ENCODE measurements around the gene DOCK8. TPM values are rescaled to one million over a fixed set of nuclear protein-coding genes. Genes with fewer than 3 reads are reported as not detected.

Gene DOCK8
- total RNA-seq, 1 donor, result under 0.01 TPM

DNA sequence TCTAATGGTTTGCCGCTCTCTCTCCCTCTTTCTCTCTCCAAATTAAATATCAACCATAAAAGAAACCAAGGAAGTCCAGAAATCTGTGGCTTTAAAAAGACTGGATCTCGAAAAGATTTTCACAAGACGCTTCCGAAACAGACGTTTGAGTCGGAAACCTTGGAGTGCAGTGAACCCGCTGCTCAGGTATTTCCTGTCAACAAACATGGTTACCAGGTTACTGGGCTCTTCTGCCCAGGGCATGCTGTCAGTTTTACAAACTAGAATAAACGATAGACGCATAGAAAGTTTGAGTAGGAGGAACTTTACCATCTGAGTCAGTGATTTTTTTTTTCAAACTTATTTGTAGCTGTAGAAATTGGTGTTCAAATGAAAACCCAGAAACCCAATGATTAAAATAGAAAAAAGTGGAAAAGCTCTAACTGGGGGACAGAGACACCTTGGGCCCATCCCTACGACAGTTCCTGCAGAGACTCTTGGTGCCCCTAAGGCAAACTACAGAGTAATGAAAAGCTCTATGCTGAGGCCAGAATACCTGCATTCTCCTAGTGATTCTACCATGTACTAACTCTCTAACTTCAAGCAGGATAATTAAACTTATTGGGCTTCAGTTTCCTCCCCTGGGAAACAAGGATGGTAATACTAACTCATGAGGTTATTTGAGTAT, 90.0 kb downstream of the DOCK8 start:
- no peaks in the 10 kb centered on the region for H3K79me2 ChIP-seq (ENCODE audit: insufficient read depth, low read length)
- peak overlapping the region; percentile 42 for H2AFZ ChIP-seq (ENCODE audit: low read length)
- no peaks in the 10 kb centered on the region for H3K36me3 ChIP-seq (ENCODE audit: insufficient read depth, low read length)
- no peaks in the 10 kb centered on the region for H3K9me3 ChIP-seq (ENCODE audit: low read depth, low read length)
- H3K27ac ChIP-seq (ENCODE audit: low read depth, low read length), result no peak overlapping the region
- no peaks in the 10 kb centered on the region for H4K20me1 ChIP-seq (ENCODE audit: insufficient read depth, low read length)
- no peak for DNase-seq (ENCODE audit: insufficient read length, low spot score, missing footprints)
- H3K4me1 ChIP-seq (ENCODE audit: insufficient read depth, low read length), result no peaks in the 10 kb centered on the region
- no peaks in the 10 kb centered on the region for H3K27me3 ChIP-seq (ENCODE audit: insufficient read depth, low read length)
- TF ChIP-seq, protein P1, sequence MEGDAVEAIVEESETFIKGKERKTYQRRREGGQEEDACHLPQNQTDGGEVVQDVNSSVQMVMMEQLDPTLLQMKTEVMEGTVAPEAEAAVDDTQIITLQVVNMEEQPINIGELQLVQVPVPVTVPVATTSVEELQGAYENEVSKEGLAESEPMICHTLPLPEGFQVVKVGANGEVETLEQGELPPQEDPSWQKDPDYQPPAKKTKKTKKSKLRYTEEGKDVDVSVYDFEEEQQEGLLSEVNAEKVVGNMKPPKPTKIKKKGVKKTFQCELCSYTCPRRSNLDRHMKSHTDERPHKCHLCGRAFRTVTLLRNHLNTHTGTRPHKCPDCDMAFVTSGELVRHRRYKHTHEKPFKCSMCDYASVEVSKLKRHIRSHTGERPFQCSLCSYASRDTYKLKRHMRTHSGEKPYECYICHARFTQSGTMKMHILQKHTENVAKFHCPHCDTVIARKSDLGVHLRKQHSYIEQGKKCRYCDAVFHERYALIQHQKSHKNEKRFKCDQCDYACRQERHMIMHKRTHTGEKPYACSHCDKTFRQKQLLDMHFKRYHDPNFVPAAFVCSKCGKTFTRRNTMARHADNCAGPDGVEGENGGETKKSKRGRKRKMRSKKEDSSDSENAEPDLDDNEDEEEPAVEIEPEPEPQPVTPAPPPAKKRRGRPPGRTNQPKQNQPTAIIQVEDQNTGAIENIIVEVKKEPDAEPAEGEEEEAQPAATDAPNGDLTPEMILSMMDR (IDR thresholded peaks at IDR 0.05; ENCODE audit: extremely low read depth, low read depth, low read length), result no peak
- no peak overlapping the region for H3K4me3 ChIP-seq (ENCODE audit: insufficient read depth, low read length)
- no peak overlapping the region for H3K4me2 ChIP-seq (ENCODE audit: insufficient read depth, low read length)

DNA sequence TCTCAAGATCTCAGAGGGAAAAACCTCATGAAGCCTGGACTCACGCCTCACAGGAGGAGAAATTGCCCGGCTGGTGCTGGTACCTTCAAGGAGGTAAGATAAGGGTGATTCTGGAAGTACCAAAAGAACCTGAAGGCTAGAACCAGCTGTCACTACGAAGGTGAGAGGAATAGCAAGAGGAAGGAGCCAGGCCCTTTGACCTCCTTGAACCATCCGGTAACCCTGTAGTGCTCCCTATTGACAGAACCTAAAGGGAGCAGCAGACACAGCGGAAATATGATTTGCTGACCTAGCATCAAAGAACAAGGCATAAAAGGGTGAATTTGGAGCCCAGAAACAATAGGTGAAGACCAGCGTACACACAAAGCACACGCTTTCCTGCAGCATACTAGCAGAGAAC, 92.2 kb downstream of the DOCK8 start:
- no peak overlapping the region for H3K4me3 ChIP-seq (ENCODE audit: insufficient read depth, low read length)
- H3K4me1 ChIP-seq (ENCODE audit: insufficient read depth, low read length), result no peaks in the 10 kb centered on the region
- H4K20me1 ChIP-seq (ENCODE audit: insufficient read depth, low read length), result no peaks in the 10 kb centered on the region
- no peaks in the 10 kb centered on the region for H3K9me3 ChIP-seq (ENCODE audit: low read depth, low read length)
- H2AFZ ChIP-seq (ENCODE audit: low read length), result no peak overlapping the region
- no peak for DNase-seq (ENCODE audit: insufficient read length, low spot score, missing footprints)
- no peak overlapping the region for H3K4me2 ChIP-seq (ENCODE audit: insufficient read depth, low read length)
- TF ChIP-seq, protein P1 (IDR thresholded peaks at IDR 0.05; ENCODE audit: extremely low read depth, low read depth, low read length), result no peak
- no peak overlapping the region for H3K27ac ChIP-seq (ENCODE audit: low read depth, low read length)
- H3K79me2 ChIP-seq (ENCODE audit: insufficient read depth, low read length), result no peaks in the 10 kb centered on the region
- no peaks in the 10 kb centered on the region for H3K36me3 ChIP-seq (ENCODE audit: insufficient read depth, low read length)
- no peaks in the 10 kb centered on the region for H3K27me3 ChIP-seq (ENCODE audit: insufficient read depth, low read length)

DNA sequence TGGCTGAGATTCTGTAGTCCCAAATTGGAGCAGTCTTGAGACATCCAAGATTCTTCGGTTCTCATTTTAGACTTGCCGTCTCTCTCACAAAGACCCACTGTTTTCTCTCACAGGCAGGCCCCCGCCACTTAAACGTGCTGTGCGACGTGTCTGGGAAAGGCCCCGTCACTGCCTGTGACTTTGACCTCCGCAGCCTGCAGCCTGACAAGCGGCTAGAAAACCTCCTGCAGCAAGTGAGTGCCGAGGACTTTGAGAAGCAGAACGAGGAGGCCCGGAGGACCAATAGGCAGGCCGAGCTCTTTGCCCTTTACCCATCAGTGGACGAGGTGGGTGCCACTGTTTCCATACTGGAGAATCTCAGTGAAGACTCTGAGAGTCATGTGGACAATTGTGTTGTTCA, 97.2 kb downstream of the DOCK8 start:
- TF ChIP-seq, protein P1 (IDR thresholded peaks at IDR 0.05; ENCODE audit: extremely low read depth, low read depth, low read length), result no peak

DNA sequence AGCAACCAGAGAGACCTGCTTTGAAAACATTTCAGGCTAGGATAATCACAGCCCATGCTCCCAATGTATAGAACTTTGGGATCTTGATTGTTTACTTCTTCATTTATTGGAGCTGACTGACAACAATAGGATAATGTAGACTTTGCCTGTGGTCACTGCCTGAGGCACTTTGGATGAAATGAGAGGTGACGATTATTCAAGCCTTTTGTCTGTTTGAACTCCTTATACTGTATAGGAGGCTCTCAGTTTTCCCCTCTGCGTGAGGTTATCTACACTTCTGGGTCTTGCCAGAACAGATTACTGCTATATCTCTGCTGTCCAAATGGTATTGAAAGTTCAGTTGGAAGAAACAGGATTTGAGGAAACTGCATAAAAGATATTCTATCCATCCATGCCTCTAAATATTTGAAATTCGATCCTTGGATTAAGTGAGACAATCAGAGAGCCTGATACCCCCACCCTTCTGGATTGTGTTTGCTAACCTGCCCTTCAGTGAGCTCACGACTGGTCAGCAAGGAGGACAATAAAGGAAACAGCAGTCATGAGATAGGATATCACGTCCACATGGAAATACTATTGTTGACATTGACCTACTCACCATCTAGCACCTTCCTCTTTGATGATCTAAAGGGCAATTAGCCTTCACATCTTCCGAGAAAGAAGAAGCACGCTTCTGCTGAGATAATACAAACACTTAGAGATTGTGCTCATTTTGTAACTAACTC, 98.1 kb downstream of the DOCK8 start:
- Histone ChIP-seq H2AFZ (ENCODE audit: low read length) (no peak overlapping the region), H3K4me3 (ENCODE audit: insufficient read depth, low read length) (no peak overlapping the region), H4K20me1 (ENCODE audit: insufficient read depth, low read length) (no peaks in the 10 kb centered on the region), H3K4me1 (ENCODE audit: insufficient read depth, low read length) (no peaks in the 10 kb centered on the region), H3K9me3 (ENCODE audit: low read depth, low read length) (no peaks in the 10 kb centered on the region), H3K27me3 (ENCODE audit: insufficient read depth, low read length) (no peaks in the 10 kb centered on the region), H3K36me3 (ENCODE audit: insufficient read depth, low read length) (no peaks in the 10 kb centered on the region), H3K4me2 (ENCODE audit: insufficient read depth, low read length) (no peak overlapping the region), H3K27ac (ENCODE audit: low read depth, low read length) (no peak overlapping the region), H3K79me2 (ENCODE audit: insufficient read depth, low read length) (no peaks in the 10 kb centered on the region)
- peak; percentile 42 for DNase-seq (ENCODE audit: insufficient read length, low spot score, missing footprints)
- TF ChIP-seq, protein P1 (IDR thresholded peaks at IDR 0.05; ENCODE audit: extremely low read depth, low read depth, low read length), result no peak

More for the DNA sequence above, 97.2 kb downstream of the DOCK8 start:
- H3K36me3 ChIP-seq (ENCODE audit: insufficient read depth, low read length), result no peaks in the 10 kb centered on the region
- H3K27me3 ChIP-seq (ENCODE audit: insufficient read depth, low read length), result no peaks in the 10 kb centered on the region
- H3K27ac ChIP-seq (ENCODE audit: low read depth, low read length), result no peak overlapping the region
- H3K79me2 ChIP-seq (ENCODE audit: insufficient read depth, low read length), result no peaks in the 10 kb centered on the region
- no peaks in the 10 kb centered on the region for H3K9me3 ChIP-seq (ENCODE audit: low read depth, low read length)
- H4K20me1 ChIP-seq (ENCODE audit: insufficient read depth, low read length), result no peaks in the 10 kb centered on the region
- H3K4me3 ChIP-seq (ENCODE audit: insufficient read depth, low read length), result no peak overlapping the region
- no peaks in the 10 kb centered on the region for H3K4me1 ChIP-seq (ENCODE audit: insufficient read depth, low read length)
- no peak for DNase-seq (ENCODE audit: insufficient read length, low spot score, missing footprints)
- no peak overlapping the region for H2AFZ ChIP-seq (ENCODE audit: low read length)
- no peak overlapping the region for H3K4me2 ChIP-seq (ENCODE audit: insufficient read depth, low read length)
